Breast epithelium (tissue), 4 donors: ENCODE measurements around the gene PCDHA1. TPM values are rescaled to one million over a fixed set of nuclear protein-coding genes. Genes with fewer than 3 reads are reported as not detected.
A peak's percentile ranks its signal among the peaks of the same experiment; 100 is the strongest.

ENCODE experiments used
- DNase-seq, 2 donors: peaks; one replicate each; pipeline ENCODE4 v3.0.0-alpha.2; 2019; ENCODE audit warnings: low spot score in 2 of 2
- H3K27ac ChIP-seq, 2 donors: fragments of 200-600 bp; sonication (generic) in 1 of 2; one replicate each; pipeline ENCODE4 v1.5.1; 2016 to 2019; ENCODE audit warnings: mild to moderate bottlenecking in 1 of 2
- H3K27me3 ChIP-seq, 2 donors: fragments of 200-600 bp; sonication (generic) in 1 of 2; one replicate each; pipeline versions ENCODE4 v1.5.1 to v1.6.0; 2017 to 2019; ENCODE audit warnings: control low read depth in 1 of 2, mild to moderate bottlenecking in 1 of 2
- H3K36me3 ChIP-seq: fragments of 200-600 bp; one replicate; pipeline ENCODE4 v1.5.1; 2019
- H3K4me1 ChIP-seq, 2 donors: fragments of 200-600 bp; sonication (generic); one replicate each; pipeline ENCODE4 v1.5.1; 2016 to 2019; ENCODE audit warnings: control low read depth in 1 of 2
- H3K4me3 ChIP-seq, 3 donors: fragments of 200-600 bp; sonication (generic); 1 replicate in 2 of 3; 2 replicates in 1 of 3; pipeline ENCODE4 v1.5.1; 2016 to 2019; ENCODE audit warnings: mild to moderate bottlenecking in 3 of 3, moderate library complexity in 2 of 3
- H3K9me3 ChIP-seq, 2 donors: fragments of 200-600 bp; sonication (generic) in 1 of 2; one replicate each; pipeline ENCODE4 v1.5.1; 2016 to 2019; ENCODE audit warnings: control low read depth in 1 of 2
- CTCF ChIP-seq, 3 donors: fragments of 450-650 bp; IDR thresholded peaks; one replicate each; pipeline ENCODE4 v1.5.1; 2016 to 2017; ENCODE audit warnings: antibody characterized with exemption in 3 of 3, mild to moderate bottlenecking in 3 of 3, moderate library complexity in 3 of 3
- POLR2A ChIP-seq: fragments of 450-650 bp; IDR thresholded peaks from one replicate; pipeline ENCODE4 v1.6.1; 2016; ENCODE audit warnings: antibody characterized with exemption, mild to moderate bottlenecking, moderate library complexity
- POLR2AphosphoS5 ChIP-seq, 3 donors: sonication (generic); formaldehyde crosslinking; IDR thresholded peaks; one replicate each; pipeline ENCODE4 v1.6.1; 2017; ENCODE audit warnings: antibody characterized with exemption in 3 of 3
- intact Hi-C: fragments of 100-400 bp; cut with DNase I; formaldehyde crosslinking; loops from one replicate; pipeline ENCODE4 v1.15.1; 2023; ENCODE audit warnings: low total_unique reads
- total RNA-seq, 3 donors: library from RNA; depleted of rRNA; stranded (reverse); fragments of >200 nt; gene quantifications; one replicate each; pipeline ENCODE4 v1.1.0, GENCODE V29; 2016

The PCDHA1 gene
- total RNA-seq, 3 donors from 2014 or later = not detected

DNA sequence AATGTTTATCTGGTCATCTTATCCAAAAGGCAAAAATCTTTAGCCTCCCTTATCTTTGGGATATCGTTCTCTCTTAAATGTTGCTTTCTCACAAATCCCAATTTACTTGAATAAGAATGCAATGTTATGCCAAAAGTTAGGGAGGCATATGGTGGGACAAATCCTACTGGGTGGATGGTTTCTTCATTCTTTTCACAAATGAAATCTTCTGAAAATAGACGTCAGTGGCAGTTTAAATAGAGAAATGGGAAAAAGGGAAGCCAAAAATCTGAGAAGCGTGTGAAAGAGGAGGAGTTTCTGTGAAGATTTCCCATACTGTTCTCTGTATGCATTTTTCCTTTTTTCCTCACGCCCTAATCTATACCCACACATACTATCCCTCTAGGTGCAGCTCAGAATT, 137.7 kb downstream of the PCDHA1 start:
- Histone ChIP-seq H3K9me3 (no peaks in the 10 kb centered on the region), H3K36me3 (no peaks in the 10 kb centered on the region), H3K4me3 (no peak overlapping the region), H3K4me1 (no peaks in the 10 kb centered on the region), H3K27ac (no peak overlapping the region), H3K27me3 (no peaks in the 10 kb centered on the region)
- TF ChIP-seq POLR2A (no peak), POLR2AphosphoS5 (IDR thresholded peaks at IDR 0.05) (no peak), CTCF (IDR thresholded peaks at IDR 0.05) (no peak)
- intact Hi-C loops = no loop called here
- no peak for DNase-seq

- H3K27me3 ChIP-seq = no peaks in the 10 kb centered on the region
- no peaks in the 10 kb centered on the region for H3K9me3 ChIP-seq
- TF ChIP-seq POLR2A (no peak), POLR2AphosphoS5 (IDR thresholded peaks at IDR 0.05) (no peak), CTCF (IDR thresholded peaks at IDR 0.05) (no peak)
- intact Hi-C loops = no loop called here
- no peak for DNase-seq
- no peaks in the 10 kb centered on the region for H3K36me3 ChIP-seq
- H3K4me3 ChIP-seq = peak within 1 kb of the TSS; percentile 46 to 67 (median 63)
- peak within 1 kb of the TSS in 1 of 2 donors; percentile 11 for H3K27ac ChIP-seq
- H3K4me1 ChIP-seq = no peaks in the 10 kb centered on the region
Observed at GRCh38 chr5:140925806-140926442, 140.0 kb downstream of the PCDHA1 start, which contains the start of gene PCDHAC1. TSS of gene PCDHAC1 (plus strand) at chr5:140926299. CDS start at chr5:140926893, 594 bp downstream.

- Histone ChIP-seq H3K4me1 (no peaks in the 10 kb centered on the region), H3K27me3 (no peaks in the 10 kb centered on the region), H3K27ac (peak overlapping the region in 1 of 2 donors; percentile 11), H3K9me3 (no peaks in the 10 kb centered on the region), H3K4me3 (peak overlapping the region; percentile 46 to 67 (median 63)), H3K36me3 (no peaks in the 10 kb centered on the region)
- TF ChIP-seq CTCF (IDR thresholded peaks at IDR 0.05) = peak in 2 of 3 donors; percentile 63 to 75
- no peak for TF ChIP-seq POLR2AphosphoS5 (IDR thresholded peaks at IDR 0.05)
- DNase-seq = peak; percentile 58 to 79
- intact Hi-C loops = no loop called here
Observed at GRCh38 chr5:140926443-140927227, 140.7 kb downstream of the PCDHA1 start.

- no peak overlapping the region for H3K27ac ChIP-seq
- H3K4me3 ChIP-seq = peak overlapping the region; percentile 46 to 67 (median 63)
- H3K9me3 ChIP-seq = no peaks in the 10 kb centered on the region
- intact Hi-C loops = no loop called here
- no peaks in the 10 kb centered on the region for H3K27me3 ChIP-seq
- DNase-seq = no peak
- TF ChIP-seq POLR2A (no peak), POLR2AphosphoS5 (IDR thresholded peaks at IDR 0.05) (no peak), CTCF (IDR thresholded peaks at IDR 0.05) (no peak)
- H3K36me3 ChIP-seq = no peaks in the 10 kb centered on the region
- no peaks in the 10 kb centered on the region for H3K4me1 ChIP-seq
Observed at GRCh38 chr5:140927228-140927573, 141.3 kb downstream of the PCDHA1 start.

GRCh38 chr5:140934964-140935606, 149.1 kb downstream of the PCDHA1 start:
- Histone ChIP-seq H3K4me1 (no peaks in the 10 kb centered on the region), H3K27ac (no peak overlapping the region), H3K9me3 (no peaks in the 10 kb centered on the region), H3K4me3 (no peak overlapping the region), H3K27me3 (no peaks in the 10 kb centered on the region), H3K36me3 (no peaks in the 10 kb centered on the region)
- no peak for DNase-seq
- TF ChIP-seq POLR2A = no peak
- no peak for TF ChIP-seq CTCF (IDR thresholded peaks at IDR 0.05)
- TF ChIP-seq POLR2AphosphoS5 (IDR thresholded peaks at IDR 0.05) = no peak
- intact Hi-C loops = no loop called here
